HG03196 (cell line): ENCODE data around the gene RGSL1.

Source experiments
- ATAC-seq: cut with Tn5 transposase; IDR thresholded peaks from one replicate; pipeline ENCODE4 v1.9.1; 2021; ENCODE audit not compliant: unreplicated experiment

The RGSL1 gene

DNA sequence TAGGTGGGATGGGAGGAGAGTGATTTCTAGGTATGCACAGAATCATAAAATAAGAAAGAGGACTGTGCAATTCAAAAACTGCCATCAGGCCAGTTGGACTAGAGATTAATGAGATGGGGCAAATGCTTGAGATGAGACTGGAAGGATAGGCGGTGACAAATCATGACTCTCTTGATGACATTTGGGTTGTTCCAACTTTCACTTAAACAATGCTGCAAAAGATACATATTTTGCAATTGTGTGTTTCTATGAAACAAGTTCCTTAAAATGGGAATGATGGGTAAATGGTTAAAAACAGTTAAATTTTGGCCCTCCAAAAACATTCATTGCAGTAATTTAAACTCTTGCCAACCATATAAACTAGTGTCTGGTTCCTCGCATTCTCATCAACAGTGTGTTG lies 84.0 kb downstream of the RGSL1 start:
- ATAC-seq, result no peak

DNA sequence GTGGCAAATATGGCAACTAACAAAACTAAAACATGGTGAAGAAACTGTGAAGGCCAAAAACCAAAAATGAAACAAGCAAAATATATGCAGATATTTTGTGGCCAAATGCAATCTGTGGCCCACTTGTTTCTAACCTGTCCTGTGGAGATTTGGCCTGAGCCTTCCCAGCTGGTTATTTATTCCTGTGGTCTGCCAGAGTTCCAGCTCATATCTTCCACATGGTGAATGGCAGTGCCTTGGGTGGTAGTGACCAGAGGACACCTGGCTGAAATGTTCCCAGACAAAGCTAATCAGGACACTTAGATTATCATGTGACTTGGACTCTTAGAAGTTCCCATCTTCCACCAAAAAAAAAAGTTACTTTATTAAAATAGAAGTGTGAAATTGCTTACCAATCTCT lies 99.4 kb downstream of the RGSL1 start:
- ATAC-seq, result no peak

DNA sequence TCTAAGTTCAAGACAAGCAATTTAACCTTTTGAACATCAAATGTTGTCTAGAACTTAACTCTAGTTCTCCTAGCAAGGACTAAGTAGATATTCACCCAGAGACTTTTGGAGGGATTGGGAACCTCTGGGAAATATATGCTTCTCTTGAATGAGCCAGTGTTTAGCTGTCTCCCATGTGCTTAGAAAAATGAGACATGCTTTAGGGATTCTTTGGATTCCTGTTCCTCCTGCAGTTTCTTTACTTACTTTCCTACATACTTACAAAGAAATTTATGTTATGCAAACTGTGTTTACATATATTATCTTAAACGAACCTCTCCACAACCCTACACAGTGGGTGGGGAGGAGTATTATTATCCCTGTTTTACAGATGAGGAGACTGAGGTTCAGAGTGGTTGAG lies 99.9 kb downstream of the RGSL1 start:
- ATAC-seq, result no peak

DNA sequence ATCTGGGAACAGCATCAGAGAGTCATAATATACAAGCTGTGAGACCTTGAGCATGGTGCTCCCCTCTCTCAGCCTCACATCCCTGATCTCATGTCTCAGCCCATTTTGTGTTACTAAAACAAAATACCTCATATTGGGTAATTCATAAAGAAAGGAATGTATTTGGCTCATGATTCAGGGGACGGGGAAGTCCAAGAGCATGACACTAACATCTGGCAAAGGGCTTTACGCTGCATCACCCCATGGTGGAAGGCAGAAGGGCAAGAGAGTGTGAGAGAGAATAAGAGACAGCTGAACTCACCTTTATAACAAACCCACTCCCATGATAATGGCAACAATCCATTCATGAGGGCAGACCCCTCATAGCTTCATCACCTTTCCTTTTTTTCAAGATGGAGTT lies 102.6 kb downstream of the RGSL1 start:
- no peak for ATAC-seq

DNA sequence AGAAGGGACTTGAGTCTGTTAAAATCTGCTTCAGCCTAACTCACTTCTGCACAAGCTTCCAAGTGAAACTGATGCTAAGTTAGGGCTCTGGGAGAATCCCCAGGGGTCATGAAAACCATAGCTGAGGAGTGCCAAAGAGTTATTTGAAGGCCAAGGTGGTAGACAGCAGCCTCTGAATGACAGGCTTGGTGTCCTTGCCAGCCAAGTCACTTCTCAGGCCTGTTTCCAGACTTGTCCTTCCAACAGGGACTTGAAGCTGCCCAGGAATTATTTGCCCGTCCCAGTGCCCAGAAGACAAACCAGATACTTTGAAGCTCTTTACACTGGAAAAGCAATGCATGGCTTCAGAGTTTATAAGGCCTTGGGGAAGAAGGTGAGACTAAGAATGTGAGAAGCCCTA lies 105.5 kb downstream of the RGSL1 start:
- no peak for ATAC-seq

DNA sequence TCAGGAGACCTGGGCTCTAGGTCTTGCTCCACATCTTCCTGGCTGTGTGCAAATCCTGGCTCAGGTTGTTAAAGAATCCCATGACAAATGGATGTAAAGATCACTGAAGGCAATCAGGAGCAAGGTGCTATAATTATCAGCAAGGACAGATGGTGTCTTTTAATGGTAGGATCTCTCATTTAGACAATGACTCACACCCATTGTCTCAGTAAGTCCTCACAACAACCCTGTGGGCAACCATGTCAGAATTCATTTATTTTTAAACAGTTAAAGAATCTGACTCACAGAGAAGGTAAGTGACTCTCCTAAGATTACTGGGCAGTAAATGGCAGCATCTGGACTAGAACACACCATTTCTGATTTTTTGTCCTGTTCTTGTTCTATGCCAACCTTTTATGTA lies 106.3 kb downstream of the RGSL1 start:
- no peak for ATAC-seq

DNA sequence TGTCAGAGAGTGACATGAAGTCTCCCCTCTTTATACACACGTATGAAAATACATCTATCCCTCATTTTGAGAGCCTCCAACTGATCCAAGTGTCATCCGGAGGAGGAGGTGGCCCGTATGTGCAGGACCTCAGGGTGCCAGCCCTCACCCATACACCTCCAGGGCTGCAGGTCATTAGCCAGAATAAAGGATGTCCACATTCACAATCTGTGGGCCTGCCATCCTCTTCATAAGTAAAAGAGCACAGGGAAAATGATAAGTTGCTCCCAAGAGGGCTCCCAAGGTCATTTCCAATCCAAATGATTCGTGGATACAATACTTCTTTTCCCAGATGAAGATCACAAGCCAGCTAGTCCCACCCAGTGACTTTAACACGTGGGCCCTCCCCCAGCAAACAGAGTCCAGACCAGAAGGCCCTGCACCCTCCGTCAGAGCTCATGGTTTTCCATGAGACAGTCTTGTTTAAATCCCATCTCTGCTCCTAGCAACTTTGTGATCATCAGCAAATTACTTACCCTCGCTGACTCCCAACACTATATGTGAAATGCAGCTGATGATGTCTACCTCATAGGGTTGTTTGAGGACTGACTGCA lies 110.5 kb downstream of the RGSL1 start:
- ATAC-seq, result no peak

DNA sequence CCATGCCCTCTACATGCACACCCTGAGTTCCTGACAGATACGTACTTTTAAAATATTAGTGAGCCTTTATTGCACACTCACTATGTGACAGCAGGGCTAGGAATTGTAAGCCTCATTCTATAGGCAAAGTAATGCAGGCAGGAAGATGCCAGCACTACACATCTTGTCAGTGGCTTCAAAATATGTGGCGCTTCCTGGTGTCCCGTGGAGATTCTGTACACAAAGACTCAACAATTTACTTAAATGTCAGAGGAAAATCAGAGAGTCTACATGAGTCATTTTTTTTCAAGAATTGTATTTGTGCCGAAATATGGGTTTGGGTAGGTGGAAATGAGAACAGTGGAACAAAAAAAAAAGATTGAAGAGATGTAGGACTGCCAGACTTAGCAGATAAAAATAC lies 111.5 kb downstream of the RGSL1 start:
- ATAC-seq, result no peak

DNA sequence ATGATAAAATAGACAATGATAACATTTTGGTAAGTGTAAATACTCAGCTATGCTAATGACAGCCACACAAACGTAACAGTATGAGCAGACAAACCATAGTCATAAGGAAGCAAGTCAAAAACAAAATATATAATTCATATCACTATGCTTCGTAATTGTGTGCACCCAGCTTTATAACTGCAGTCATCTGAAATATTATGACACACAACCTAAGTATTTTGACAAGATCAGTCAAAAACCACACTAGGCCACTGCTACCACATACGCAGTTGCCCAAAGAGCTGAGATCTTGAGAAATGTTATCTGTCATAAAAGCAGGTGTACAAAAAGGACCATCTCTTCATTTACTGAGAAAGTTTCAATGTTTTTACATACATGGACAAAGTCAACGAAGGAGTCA lies 113.1 kb downstream of the RGSL1 start:
- no peak for ATAC-seq

DNA sequence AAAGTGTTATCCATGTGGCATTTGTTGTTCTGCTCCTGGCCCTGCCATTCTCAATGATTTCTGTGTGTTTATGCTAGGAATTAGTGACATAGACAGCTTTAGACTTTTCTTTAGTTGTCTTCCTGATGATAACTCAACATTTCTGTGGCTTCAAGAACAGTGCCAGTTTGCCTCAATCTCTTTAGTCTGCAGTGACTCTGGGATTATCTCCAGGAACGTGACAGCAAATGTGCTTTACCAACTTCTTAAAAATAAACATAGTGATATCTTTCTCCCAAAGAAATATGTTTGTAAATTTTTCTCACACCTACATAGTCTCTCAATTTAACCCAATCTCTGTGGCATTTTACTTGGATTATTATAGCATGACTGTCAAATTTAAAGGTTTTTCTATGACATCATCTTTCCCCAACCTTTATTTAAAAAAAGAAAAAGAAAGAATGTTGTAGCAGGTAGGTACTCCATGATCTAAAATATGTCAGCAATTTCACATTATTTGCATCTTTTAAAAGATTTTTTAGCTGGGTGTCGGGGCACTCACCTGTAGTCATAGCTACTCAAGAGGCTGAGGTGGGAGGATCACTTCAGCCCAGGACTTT lies 114.6 kb downstream of the RGSL1 start:
- no peak for ATAC-seq

DNA sequence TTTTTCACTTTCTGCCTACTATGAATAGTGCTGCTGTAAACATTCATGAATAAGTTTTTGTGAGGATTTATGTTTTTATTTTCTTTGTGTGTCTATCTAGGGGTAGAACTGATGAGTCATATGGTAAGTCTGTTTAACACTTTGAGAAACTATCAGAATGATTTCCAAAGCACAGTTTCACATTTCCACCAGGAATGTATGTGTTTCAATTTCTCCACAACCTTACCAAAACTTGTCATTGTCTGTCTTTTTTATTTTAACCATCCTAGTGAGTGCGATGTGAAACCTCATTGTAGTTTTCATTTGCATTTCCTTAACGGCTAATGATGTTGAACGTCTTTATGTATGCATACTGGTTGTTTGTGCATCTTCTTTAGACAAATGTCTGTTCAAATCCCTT lies 115.6 kb downstream of the RGSL1 start:
- ATAC-seq, result no peak

DNA sequence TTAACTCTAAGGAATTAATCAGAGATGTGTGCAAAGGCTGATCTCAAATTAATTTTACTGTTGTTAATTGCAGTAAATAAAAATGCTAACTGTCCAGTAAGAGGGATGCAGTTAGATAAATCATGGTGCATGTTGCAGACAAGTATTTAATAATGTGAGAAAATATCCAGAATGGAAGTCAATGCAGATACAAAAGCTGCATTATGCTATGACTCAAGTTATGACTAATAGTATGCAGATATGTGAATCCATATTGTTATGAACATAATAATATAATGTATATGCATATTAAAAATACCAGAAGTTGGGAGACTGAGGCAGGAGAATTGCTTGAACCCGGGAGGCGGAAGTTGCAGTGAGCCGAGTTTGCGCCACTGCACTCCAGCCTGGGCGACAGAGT lies 117.7 kb downstream of the RGSL1 start:
- no peak for ATAC-seq

DNA sequence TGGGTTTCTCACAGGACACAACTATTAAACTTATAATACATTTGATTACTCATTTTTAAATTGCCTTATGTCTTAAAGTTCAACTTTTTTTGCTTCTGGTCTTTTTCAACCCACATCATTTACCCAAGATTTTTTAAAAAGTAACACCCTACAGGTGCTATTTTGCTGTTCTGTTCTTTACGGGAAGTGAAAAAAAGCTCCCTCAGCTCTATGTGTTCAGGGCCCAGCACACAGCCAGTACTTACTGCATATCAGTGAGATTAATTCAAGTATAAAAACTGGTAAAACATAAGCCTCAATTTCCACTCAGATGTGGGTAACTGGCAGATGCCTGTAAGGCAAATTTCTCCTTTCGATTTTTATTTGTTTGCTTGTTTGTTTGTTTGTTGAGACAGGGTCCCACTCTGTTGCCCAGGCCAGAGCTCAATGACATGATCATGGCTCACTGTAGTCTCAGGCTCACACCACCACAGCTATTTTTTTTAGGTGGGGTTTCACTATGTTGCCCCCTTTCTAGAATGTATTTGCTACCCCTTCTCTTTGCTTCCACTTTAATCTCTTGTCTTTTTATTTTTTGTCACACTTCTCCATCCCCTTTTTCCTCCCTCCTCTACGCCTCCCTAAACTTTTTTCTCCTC lies 118.8 kb downstream of the RGSL1 start:
- ATAC-seq, result no peak

DNA sequence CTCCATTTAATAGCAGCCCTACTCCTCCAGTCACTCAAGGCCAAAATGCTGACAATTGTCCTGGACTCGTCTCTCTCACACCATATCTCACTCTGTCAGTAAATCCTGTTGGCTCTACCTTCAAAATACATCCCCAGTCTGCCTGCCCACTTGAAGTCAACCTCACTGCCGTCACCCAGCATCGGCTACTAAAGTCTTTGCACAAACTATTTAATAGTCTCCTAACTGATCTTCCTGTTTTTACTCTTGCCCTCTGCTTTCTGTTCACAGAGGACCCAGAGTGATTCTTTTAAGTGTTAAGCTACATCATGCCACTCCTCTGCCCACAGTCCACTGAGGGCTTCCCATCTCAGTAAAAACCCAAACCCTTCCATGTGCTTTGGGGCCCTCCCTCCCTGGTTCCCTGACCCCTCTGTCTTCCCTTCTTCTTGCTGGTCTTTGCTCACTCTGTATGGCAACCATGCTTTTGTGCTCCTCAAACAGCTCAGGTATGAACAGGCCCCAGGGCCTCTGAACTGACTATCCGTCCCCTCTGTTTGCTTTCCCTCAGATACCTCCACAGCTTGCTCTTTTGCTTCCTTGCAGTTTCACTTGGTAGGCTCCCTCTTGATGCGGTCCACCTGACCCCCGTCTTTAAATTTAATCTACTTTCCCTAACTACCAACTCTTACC lies 120.1 kb downstream of the RGSL1 start:
- no peak for ATAC-seq

DNA sequence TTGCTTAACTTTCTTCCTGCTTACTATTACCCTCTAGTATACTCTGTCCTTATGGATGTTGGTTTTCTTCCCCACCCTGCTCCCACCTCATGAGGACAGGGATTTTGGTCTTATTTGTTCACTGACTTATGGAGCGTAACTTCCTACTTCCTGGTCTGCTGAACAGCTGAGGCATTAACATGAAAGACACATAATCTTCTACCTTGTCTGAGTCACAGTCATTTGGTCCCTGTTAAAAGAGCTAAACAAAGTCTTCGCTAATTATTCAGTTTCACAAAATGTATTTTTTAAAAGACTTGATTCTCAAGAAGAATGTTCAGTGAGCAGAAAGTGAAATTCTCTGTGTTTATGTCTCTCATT lies 120.6 kb downstream of the RGSL1 start:
- no peak for ATAC-seq

DNA sequence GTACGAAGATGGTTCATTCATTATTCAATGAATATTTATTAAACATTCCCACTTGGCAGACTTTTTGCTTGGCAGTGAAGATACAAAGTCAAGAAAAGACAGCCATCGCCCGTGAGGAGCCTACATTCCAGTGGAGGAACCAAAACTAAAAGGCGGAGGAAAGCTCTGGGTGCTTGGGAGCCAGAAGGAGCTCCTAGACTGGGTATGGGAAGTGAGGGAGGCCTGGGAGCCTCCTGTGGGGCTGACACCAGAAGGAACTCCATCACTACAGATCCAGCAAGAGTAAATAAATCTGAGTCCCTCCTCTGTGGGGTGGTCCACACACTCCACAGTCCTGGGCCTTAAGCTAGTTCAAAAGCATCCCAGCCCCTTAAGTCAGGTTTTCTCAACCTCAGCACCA lies 124.2 kb downstream of the RGSL1 start:
- no peak for ATAC-seq

DNA sequence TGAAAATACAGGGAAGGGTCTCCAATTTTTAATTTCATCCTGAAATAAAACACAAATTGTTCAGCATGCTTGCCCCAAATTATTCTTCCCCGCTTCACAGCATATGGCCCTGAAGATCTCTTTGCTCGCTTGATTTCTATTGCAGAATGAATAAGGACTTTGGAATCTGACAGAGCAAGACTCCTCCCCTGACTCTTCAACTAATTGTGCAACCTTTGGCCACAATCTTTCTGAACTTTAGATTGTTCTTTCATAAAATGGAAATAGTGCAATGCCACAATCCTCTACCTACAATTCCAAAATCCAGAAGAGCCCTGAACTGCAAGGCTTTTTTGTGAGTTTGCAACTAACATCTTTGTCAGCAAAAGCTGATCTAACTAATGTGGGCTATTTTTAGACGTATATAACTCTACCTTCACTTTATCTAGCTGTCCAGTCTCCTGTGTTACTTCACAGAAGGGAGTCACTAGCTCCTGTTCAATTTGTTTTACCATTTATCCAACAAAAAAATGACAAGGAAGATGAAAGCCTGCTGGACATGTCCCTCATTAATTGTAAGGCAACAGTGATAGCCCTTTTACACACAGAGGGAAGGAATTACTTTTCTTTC lies 125.7 kb downstream of the RGSL1 start:
- no peak for ATAC-seq

DNA sequence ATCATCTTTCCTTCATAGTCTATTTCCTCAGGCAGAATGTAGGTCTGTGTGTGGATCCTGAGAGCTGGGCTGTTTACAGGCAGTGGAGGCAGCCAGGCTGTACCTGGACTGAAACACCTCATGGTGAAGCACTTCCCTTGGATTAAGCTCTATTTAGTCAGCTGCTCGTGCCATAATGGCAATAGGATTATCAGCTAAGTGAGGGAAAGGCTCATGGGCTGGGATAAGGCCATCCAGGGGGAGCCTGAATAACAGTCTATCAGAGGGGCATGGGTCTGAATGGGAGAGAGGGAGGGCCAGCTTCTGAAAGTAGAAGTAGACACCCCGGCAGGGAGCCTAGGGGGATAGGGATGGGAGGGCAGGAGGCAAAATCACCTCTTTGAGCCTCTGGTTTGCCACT lies 130.8 kb downstream of the RGSL1 start:
- no peak for ATAC-seq

DNA sequence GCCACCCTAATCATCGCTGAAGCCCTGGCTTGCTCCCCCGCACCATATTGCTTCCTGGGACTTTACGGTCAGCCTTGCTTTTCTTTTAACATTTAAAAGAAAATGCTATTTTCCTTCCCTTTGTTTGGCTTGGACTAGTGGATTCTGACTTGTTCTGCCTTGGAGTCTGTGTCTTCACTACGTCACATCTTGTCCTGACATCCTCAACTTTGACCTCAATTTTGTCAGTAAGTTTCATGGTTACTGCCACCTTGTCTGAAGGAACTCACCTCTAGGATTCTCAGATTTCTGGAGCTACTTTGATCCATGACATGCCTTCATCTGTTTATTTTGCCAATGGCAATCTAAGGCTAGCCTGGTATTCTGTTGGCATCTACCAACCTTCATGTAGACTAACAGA lies 134.8 kb downstream of the RGSL1 start:
- ATAC-seq, result no peak

DNA sequence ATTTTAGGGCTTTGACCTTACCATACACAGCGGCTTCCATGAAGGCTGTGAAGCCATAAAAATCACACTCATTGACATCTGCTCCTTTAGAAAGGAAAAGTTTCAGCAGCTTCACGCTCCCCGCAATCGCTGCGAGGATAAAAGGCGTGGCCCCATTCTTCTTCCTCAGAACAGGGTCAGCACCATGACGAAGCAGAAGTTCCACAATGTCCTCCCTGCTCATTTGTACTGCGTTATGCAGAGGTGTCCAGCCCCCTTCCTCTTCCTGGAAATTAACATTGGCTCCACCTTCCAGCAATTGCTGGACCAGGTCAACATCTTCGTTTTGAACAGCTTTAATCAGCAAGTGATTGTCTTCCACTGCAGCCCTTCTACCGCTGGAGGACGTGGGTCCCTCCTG lies 136.4 kb downstream of the RGSL1 start:
- ATAC-seq, result no peak

DNA sequence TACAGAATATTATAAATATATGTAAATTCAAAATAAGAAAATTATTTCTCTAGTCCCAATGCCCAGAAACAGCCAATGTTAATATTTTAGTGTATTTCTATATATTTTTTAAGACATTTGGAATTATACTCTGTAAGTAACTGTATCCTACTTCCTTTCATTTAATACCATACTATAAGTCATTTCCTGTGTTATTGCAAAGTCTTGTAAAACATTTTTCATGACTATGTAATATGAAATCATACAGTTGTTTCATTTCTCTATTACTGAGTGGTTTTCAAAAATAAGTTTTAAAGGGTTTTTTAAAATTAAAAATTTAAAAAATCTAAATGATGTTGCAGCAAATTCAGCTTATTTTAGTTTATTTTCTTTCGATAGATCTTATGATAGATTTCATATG lies 137.1 kb downstream of the RGSL1 start:
- ATAC-seq, result no peak
